Motor neuron (in vitro differentiated cells): ENCODE data around the gene ARHGAP45. TPM values are rescaled to one million over a fixed set of nuclear protein-coding genes. Genes with fewer than 3 reads are reported as not detected.
A peak's percentile ranks its signal among the peaks of the same experiment; 100 is the strongest.

Source experiments
- ATAC-seq, 8 experiments: fragments of 200-7000 bp; cut with Tn5 transposase; replicated peaks in 6 of 8; 2 replicates each; pipeline ENCODE4 v1.8.0; 2021; ENCODE audit warnings: mild to moderate bottlenecking in 8 of 8, moderate library complexity in 8 of 8
- H3K27ac ChIP-seq, 2 donors: fragments of 250-450 bp; sonication (Bioruptor Pico); 2 replicates each; pipeline ENCODE4 v1.9.0; 2021; ENCODE audit warnings: antibody characterized with exemption in 2 of 2, mild to moderate bottlenecking in 2 of 2, moderate library complexity in 1 of 2
- H3K4me1 ChIP-seq, 2 donors: fragments of 250-450 bp; sonication (Bioruptor Pico); replicated peaks in 1 of 2; 2 replicates each; pipeline ENCODE4 v1.6.1; 2021; ENCODE audit warnings: antibody characterized with exemption in 2 of 2, mild to moderate bottlenecking in 2 of 2, moderate library complexity in 1 of 2
- H3K4me3 ChIP-seq, 5 donors: fragments of 250-450 bp; sonication (Bioruptor Pico); 2 replicates each; pipeline ENCODE4 v1.9.0; 2021; ENCODE audit warnings: antibody characterized with exemption in 5 of 5, mild to moderate bottlenecking in 5 of 5, moderate library complexity in 4 of 5
- WGBS, 10 experiments: fragments of 450-650 bp; shearing (Covaris generic); methylation state at CpG; one replicate each; pipeline ENCODE4 v1.0.0; 2022; 5-methylcytosine and 5-hydroxymethylcytosine counted together
- in situ Hi-C, 9 experiments: fragments of 400-800 bp; cut with MboI; loops; one replicate each; pipeline ENCODE4 v1.15.0; 2021; ENCODE audit warnings: low sequenced_read_pairs in 9 of 9, low pct_unique_long_range_greater_than_20kb in 2 of 9; ENCODE audit not compliant: unreplicated experiment in 9 of 9
- total RNA-seq, 8 experiments: library from RNA; unstranded; fragments of 300-600 nt; gene quantifications; 2 replicates each; pipeline versions ENCODE4 v1.2.3 to v1.2.4, GENCODE V29; 2022

The ARHGAP45 gene
- total RNA-seq, 8 experiments from 2014 or later: 2.8 to 13.1 (median 5.7) TPM

DNA sequence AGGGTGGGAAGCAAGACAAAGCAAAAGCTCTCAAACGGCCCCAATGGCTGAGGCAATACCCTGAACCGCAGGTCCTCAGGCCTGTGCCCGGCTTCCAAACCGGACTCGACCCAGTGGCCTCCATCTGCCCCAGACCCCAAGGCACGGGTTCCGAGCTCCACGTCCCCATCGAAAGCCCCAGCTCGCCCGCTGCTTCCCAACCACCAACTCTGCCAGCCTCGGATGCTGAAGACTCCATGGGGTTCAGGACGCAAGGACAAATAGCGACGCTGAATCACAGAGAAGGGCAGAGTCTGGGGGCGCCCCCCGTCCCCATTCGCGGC is 27.6 kb downstream of the ARHGAP45 start:
- peaks cover 7 to 9% of the 10 kb centered on the region in 2 donors for H3K4me1 ChIP-seq
- peak overlapping the region; percentile 61 to 71 for H3K27ac ChIP-seq
- H3K4me3 ChIP-seq: peak overlapping the region; percentile 63 to 95 (median 85)
- ATAC-seq: peak in 1 of 8 experiments; percentile 2
- in situ Hi-C loops: no loop called here
- 0 to 7% (median 0%) methylated on average over 1 to 6 of the region's 19 CpGs; no CpG with 5 or more reads in 5 of the 10 experiments for WGBS, 10 experiments

DNA sequence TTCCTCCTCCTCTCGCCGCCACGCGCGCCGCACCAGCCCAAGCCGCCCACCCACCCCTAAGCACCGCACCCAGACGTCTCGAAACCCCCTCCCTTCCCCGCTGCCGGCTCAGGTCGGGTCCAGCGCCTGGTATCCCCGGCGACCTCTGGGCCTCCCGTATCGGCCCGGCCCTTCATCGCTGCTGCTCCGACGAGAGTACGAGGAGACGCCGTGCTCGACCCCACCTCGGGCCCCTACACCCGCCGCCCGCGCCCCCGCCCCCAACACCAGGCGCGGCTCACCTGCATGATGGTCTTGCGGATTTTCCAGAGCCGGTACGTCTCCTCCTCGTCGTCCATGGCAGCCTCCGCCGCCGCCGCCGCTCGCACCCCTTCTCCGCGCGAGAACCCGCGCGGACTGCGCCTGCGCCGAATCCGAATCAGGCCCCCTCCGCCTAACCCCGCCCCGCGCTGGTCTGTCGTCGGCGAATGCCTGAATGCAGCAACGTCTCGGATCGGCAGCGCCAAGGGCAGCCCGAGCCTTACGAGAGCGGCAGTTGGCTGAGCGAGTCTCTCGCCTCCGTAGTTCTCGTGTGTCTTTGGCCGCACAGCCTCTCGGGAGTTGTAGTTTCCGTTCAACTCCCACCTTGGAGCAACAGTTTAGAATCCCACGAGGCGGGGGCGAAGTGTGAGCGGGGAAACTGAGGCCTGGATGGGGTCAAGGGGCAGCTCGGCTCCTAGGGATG is 28.2 kb downstream of the ARHGAP45 start, which contains the start of gene POLR2E:
TSS of gene POLR2E (minus strand) at position 398 of the 724 bp plus-strand sequence. CDS start at position 338, 60 bp downstream.
- peaks cover 7 to 9% of the 10 kb centered on the region in 2 donors for H3K4me1 ChIP-seq
- peak within 1 kb of the TSS; percentile 63 to 95 (median 85) for H3K4me3 ChIP-seq
- WGBS, 10 experiments: 0 to 3% (median 0%) methylated on average over 3 to 23 of the region's 81 CpGs; no CpG with 5 or more reads in 6 of the 10 experiments
- ATAC-seq: peak; percentile 82 to 98 (median 96)
- in situ Hi-C loops: no loop called here
- peak within 1 kb of the TSS; percentile 61 to 71 for H3K27ac ChIP-seq

DNA sequence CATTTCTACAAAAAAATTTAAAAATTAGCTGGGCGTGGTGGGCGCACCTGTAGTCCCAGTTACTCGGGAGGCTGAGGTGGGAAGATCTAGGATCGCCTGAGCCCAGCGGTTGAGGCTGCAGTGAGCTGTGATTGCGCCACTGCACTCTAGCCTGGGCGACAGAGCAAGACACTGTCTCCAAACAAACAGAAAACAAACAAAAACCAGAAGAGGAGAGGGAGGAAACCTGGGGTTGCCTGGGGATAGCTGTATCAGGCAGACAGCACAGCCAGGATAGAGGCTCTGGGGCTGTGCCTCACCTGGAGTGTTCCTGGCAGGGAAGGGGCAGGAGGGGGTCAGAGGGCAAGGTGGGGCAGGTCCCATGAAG is 30.8 kb downstream of the ARHGAP45 start:
- in situ Hi-C loops: no loop called here
- ATAC-seq: no peak
- 50 to 100% (median 84%) methylated on average over 1 to 5 of the region's 7 CpGs; no CpG with 5 or more reads in 5 of the 10 experiments for WGBS, 10 experiments
- no peak overlapping the region for H3K4me3 ChIP-seq
- no peak overlapping the region for H3K27ac ChIP-seq
- peaks cover 14 to 24% of the 10 kb centered on the region in 2 donors for H3K4me1 ChIP-seq

DNA sequence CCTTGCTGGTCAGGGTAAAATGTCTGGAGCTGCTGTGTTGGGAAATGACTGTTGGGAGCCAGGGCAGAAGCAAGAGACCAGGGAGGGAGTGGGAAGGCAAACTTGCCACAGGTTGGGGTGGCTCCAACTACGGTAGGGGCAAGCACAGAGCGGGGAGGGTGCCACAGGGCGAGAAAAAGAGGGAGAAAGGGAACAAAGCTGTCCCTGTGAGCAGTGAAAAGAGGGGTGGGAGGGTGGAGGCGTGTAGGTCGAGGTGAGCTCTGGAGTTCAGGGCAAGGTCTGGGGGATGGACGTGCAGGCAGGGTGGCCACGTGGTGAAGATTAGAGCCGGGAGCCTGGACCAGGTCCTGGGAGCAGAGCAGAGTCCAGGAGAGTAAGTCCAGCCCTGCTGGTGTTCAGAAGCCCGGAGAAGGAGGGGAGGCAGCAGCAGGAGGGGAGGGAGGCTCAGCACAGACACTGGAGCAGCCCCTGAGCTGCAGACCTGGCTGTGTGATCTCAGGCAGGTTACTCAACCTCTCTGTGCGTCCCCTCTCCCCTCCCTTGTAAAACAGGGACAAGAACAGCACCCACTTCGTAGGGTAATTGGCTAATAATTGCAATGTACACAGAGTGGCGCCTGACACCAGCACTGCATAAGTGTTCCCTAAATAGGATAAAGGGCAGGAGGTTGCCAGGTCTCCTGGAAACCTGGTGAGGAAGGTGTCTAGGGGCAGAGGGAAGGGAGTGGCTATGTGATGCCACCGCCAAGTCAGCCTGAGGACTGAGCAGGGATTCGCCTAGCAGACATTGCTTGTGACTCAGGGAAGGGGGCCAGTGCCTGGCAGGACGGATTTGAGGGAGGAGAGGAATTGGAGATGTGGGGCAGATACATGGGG is 31.4 kb downstream of the ARHGAP45 start:
- no peak overlapping the region for H3K27ac ChIP-seq
- H3K4me3 ChIP-seq: no peak overlapping the region
- in situ Hi-C loops: no loop called here
- H3K4me1 ChIP-seq: peaks cover 18 to 30% of the 10 kb centered on the region in 2 donors
- ATAC-seq: no peak
- WGBS, 10 experiments: 74 to 76% methylated on average over 3 to 4 of the region's 15 CpGs; no CpG with 5 or more reads in 8 of the 10 experiments

DNA sequence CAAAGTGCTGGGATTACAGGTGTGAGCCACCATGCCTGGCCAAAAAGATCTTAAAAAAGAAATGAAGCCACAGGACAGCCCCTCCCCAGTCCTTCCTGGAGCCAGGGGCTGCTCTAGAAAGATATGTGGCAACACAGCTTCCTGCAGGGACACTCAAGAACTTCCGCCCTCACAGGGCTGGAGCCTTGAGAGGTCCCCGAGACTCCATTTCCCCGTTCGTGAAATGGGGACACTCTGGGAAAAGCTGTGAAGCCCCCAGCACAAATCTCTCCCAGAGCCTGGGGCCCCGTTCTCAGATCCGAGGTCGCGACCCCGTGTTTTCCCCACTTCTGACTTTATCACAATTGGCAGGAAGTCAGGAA is 34.4 kb downstream of the ARHGAP45 start:
- H3K4me1 ChIP-seq: peaks cover 22 to 29% of the 10 kb centered on the region in 2 donors
- peak overlapping the region; percentile 20 to 53 for H3K27ac ChIP-seq
- ATAC-seq: no peak
- in situ Hi-C loops: loop anchor here in 2 of 9 experiments (10.0 kb wide), 2 partner anchors 83 to 93 kb away; no protein-coding TSS in a partner anchor
- 33 to 83% (median 68%) methylated on average over 3 to 6 of the region's 9 CpGs; no CpG with 5 or more reads in 5 of the 10 experiments for WGBS, 10 experiments
- no peak overlapping the region for H3K4me3 ChIP-seq

DNA sequence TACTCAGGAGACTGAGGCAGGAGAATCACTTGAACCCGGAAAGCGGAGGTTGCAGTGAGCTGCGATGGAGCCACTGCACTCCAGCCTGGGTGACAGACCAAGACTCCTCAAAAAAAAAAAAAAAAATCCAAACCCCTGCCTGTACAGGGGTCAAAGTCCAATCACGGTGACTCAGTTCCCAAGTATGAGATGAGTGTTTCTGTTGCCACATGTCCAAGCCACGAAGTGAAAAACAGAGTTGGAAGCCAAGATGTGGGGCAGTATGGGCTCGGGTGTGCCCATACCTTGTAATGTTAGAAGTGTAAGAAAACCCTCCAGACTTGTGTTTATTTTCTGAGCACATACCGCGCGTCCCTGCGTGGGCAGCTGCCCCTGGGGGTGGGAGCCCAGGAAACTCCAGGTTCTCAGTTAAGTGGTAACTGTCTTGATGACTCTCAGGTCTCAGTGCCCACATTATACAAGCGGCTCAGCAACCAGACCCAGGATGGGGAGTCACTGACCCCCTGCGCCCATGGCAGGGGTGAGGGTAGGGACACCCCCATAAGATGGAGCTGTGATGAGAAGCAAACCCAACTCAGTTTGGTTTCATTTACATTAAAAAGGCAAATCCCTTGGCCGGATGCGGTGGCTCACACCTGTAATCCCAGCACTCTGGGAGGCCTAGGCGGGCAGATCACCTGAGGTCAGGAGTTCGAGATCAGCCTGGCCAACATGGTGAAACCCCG is 35.6 kb downstream of the ARHGAP45 start:
- in situ Hi-C loops: loop anchor here in 2 of 9 experiments (10.0 kb wide), 2 partner anchors 82 to 92 kb away; no protein-coding TSS in a partner anchor
- ATAC-seq: peak in 1 of 8 experiments; percentile 0
- peak overlapping the region in 1 of 2 donors; percentile 95 for H3K27ac ChIP-seq
- peak overlapping the region in 1 of 5 donors; percentile 98 for H3K4me3 ChIP-seq
- WGBS, 10 experiments: 4 to 100% (median 58%) methylated on average over 1 to 8 of the region's 17 CpGs; no CpG with 5 or more reads in 3 of the 10 experiments
- H3K4me1 ChIP-seq: peaks cover 22 to 29% of the 10 kb centered on the region in 2 donors

DNA sequence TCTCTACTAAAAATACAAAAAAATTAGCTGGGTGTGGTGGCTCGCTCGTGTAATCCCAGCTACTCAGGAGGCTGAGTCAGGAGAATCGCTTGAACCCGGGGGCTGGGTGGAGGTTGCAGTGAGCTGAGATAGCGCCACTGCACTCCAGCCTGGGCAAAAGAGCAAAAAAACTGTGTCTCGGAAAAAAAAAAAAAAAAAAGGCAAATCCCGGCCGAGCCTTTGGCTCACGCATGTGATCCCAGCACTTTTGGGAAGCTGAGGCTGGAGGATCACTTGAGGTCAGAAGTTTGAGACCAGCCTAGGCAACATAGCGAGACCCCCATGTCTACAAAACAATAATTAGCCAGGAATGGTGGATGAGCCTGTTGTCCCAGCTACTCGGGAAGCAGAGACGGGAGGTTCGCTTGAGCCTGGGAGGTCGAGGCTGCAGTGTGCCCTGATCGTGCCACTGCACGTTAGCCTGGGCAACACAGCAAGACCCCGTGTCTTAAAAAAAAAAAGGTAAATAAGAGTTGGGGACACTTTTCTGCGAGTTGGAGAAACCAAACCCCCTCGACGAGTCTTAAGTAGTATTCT is 36.3 kb downstream of the ARHGAP45 start:
- no peak for ATAC-seq
- 1 to 90% (median 42%) methylated on average over 2 to 12 of the region's 20 CpGs; no CpG with 5 or more reads in 3 of the 10 experiments for WGBS, 10 experiments

DNA sequence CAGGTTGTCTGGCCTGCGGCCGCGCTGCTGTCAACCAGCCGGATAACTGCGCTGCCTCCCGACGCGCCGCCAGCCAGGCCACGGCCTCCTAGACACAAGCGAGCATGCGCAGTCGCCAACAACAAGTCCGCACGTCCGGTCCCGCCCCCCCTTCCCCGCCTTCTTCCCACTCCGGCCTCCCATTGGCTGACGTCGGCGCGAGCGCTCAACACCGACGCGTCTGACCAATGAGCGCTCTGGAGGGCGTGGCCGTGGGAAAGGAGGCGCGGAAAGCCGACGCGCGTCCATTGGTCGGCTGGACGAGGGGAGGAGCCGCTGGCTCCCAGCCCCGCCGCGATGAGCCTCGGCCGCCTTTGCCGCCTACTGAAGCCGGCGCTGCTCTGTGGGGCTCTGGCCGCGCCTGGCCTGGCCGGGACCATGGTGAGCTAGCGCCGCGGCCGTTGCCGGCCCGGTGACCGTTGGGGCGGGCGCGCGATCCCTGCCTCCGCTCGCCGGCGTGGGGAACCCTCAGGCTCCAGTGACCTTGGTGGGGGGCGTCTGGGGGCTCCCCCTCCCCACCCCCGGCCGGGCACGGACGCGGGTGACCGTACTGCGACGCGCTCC is 36.8 kb downstream of the ARHGAP45 start, which contains the start of gene GPX4:
TSS of gene GPX4 (plus strand) at position 287 of the 603 bp plus-strand sequence. CDS start at position 337, 50 bp downstream.
- Histone ChIP-seq H3K27ac (peak within 1 kb of the TSS; percentile 92 to 97), H3K4me3 (peak within 1 kb of the TSS; percentile 66 to 99 (median 90)), H3K4me1 (peaks cover 22 to 29% of the 10 kb centered on the region in 2 donors)
- ATAC-seq: peak; percentile 36 to 88 (median 82)
- 0% methylated on average over 1 to 4 of the region's 75 CpGs; no CpG with 5 or more reads in 8 of the 10 experiments for WGBS, 10 experiments
- in situ Hi-C loops: loop anchor here in 2 of 9 experiments (10.0 kb wide), 2 partner anchors 81 to 91 kb away; no protein-coding TSS in a partner anchor

More for the DNA sequence above, 36.3 kb downstream of the ARHGAP45 start:
- in situ Hi-C loops: loop anchor here in 2 of 9 experiments (10.0 kb wide), 2 partner anchors 82 to 92 kb away; no protein-coding TSS in a partner anchor
- H3K4me3 ChIP-seq: peak overlapping the region; percentile 10 to 99 (median 29)
- peak overlapping the region; percentile 80 to 95 for H3K27ac ChIP-seq
- peaks cover 22 to 29% of the 10 kb centered on the region in 2 donors for H3K4me1 ChIP-seq

DNA sequence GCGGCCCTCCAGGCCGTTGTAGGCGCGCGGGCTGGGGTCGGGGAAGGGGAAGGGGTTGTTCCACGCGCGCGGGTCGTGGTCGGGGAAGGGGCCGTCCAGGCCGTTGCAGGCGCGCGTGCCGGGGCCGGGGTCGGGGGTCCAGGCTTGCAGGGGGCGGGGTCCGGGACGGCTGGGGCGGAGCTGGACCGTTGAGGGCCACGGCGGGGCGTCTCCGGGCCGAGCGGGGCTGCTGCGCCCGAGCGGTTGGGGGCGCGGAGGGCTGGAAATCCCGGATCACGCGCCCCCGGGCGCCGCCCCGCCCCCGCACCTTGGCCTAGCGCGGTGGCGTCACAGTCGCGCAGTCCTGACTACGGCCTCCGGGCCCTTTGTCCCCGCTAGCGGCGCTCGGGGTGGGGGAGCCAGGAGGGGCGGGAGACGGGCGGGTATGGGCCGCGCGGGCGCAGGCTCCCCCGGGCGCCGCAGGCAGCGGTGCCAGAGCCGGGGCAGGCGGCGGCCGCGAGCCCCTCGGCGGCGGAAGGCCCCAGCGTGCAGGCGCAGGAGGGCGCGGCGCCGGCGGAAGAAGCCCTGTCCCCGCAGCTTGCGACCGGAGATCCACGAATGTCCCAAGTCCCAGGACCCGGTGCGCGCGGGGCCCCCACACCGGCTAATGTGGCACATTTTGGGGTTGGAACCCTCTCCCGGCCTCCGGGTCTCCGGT is 37.5 kb downstream of the ARHGAP45 start:
- H3K4me3 ChIP-seq: peak overlapping the region; percentile 66 to 99 (median 90)
- ATAC-seq: peak; percentile 8 to 66 (median 64)
- WGBS, 10 experiments: 0% methylated on average over 2 of the region's 93 CpGs; no CpG with 5 or more reads in 9 of the 10 experiments
- H3K4me1 ChIP-seq: peaks cover 22 to 29% of the 10 kb centered on the region in 2 donors
- in situ Hi-C loops: loop anchor here in 2 of 9 experiments (10.0 kb wide), 2 partner anchors 80 to 90 kb away; no protein-coding TSS in a partner anchor
- peak overlapping the region; percentile 92 to 97 for H3K27ac ChIP-seq

DNA sequence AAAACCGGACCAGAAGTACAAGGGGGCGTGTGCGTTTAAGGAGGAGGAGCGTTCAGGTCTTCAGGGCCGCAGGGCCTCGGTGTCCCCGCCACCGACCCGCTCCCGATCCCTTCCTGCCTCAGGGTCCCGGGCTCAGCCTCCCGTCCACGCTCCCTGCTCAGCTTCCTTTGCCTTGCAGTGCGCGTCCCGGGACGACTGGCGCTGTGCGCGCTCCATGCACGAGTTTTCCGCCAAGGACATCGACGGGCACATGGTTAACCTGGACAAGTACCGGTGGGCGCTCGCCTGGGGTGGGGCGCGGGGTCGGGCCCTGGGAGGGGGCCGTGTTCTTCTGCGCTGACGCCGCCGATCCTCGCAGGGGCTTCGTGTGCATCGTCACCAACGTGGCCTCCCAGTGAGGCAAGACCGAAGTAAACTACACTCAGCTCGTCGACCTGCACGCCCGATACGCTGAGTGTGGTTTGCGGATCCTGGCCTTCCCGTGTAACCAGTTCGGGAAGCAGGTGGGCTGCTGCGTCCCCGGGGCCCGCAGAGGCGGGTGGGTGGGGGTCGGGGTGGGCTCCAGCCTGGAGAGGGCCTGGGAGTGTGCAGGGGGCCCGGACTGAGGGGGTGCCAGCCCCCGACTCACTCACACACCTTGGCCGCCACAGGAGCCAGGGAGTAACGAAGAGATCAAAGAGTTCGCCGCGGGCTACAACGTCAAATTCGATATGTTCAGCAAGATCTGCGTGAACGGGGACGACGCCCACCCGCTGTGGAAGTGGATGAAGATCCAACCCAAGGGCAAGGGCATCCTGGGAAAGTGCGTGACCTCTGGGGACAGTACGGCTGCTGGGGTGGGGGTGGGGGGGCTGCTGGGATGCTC is 38.3 kb downstream of the ARHGAP45 start:
- peak in 3 of 8 experiments; percentile 0 for ATAC-seq
- 0% methylated on average over 1 to 5 of the region's 69 CpGs; no CpG with 5 or more reads in 7 of the 10 experiments for WGBS, 10 experiments
- in situ Hi-C loops: loop anchor here in 2 of 9 experiments (10.0 kb wide), 2 partner anchors 80 to 90 kb away; no protein-coding TSS in a partner anchor
- Histone ChIP-seq H3K4me3 (peak overlapping the region; percentile 66 to 99 (median 90)), H3K4me1 (peaks cover 22 to 29% of the 10 kb centered on the region in 2 donors), H3K27ac (peak overlapping the region; percentile 92 to 97)
